ENCODE data around the gene FBXL16.
A peak's percentile ranks its signal among the peaks of the same experiment; 100 is the strongest.
"Not testable (repeated sequence)": the region's sequence is repeated elsewhere in the genome, so short reads cannot be mapped to it uniquely, and the experiment has no call there.

FBXL16 gene

GRCh38 chr16:714558-715476, 9.2 kb upstream of the FBXL16 start, which contains the start of gene METRN:
Gene METRN, plus strand, starts transcription at chr16:715118. Its CDS starts 172 bp downstream, at chr16:715290.
- peak within 1 kb of the TSS; percentile 43; the same call in 1 of the 2 replicates for H3K4me3 ChIP-seq (ENCODE audit: low read length)
- TF ChIP-seq ZNF274 (IDR thresholded peaks at IDR 0.05; ENCODE audit: low read depth, low read length): no peak

GRCh38 chr16:714079-714478, 8.5 kb upstream of the FBXL16 start:
- TF ChIP-seq ZNF274 (IDR thresholded peaks at IDR 0.05; ENCODE audit: low read depth, low read length): no peak
- H3K4me3 ChIP-seq (ENCODE audit: low read length): no peak overlapping the region

GRCh38 chr16:712740-713250, 7.2 kb upstream of the FBXL16 start:
- H3K4me3 ChIP-seq (ENCODE audit: low read length): not testable (repeated sequence)

- no peak for TF ChIP-seq ZNF274 (IDR thresholded peaks at IDR 0.05; ENCODE audit: low read depth, low read length)
- no peak overlapping the region for H3K4me3 ChIP-seq (ENCODE audit: low read length)
These were observed 6.1 kb upstream of the FBXL16 start for GRCh38 chr16:711548-712320.

- TF ChIP-seq ZNF274 (IDR thresholded peaks at IDR 0.05; ENCODE audit: low read depth, low read length): no peak
- H3K4me3 ChIP-seq (ENCODE audit: low read length): no peak overlapping the region
These were observed 5.5 kb upstream of the FBXL16 start for GRCh38 chr16:711084-711483.

GRCh38 chr16:710500-711075, 5.0 kb upstream of the FBXL16 start:
- no peak for TF ChIP-seq ZNF274 (IDR thresholded peaks at IDR 0.05; ENCODE audit: low read depth, low read length)
- no peak overlapping the region for H3K4me3 ChIP-seq (ENCODE audit: low read length)

- H3K4me3 ChIP-seq (ENCODE audit: low read length): no peak overlapping the region
- TF ChIP-seq ZNF274 (IDR thresholded peaks at IDR 0.05; ENCODE audit: low read depth, low read length): no peak
These were observed 4.2 kb upstream of the FBXL16 start for GRCh38 chr16:709566-710499.

GRCh38 chr16:708959-709358, 3.4 kb upstream of the FBXL16 start:
- TF ChIP-seq ZNF274 (IDR thresholded peaks at IDR 0.05; ENCODE audit: low read depth, low read length): no peak
- no peak overlapping the region for H3K4me3 ChIP-seq (ENCODE audit: low read length)

- no peak for TF ChIP-seq ZNF274 (IDR thresholded peaks at IDR 0.05; ENCODE audit: low read depth, low read length)
- H3K4me3 ChIP-seq (ENCODE audit: low read length): no peak overlapping the region
These were observed 2.4 kb upstream of the FBXL16 start for GRCh38 chr16:708019-708418.

GRCh38 chr16:707062-707538, 1.5 kb upstream of the FBXL16 start:
- no peak overlapping the region for H3K4me3 ChIP-seq (ENCODE audit: low read length)
- no peak for TF ChIP-seq ZNF274 (IDR thresholded peaks at IDR 0.05; ENCODE audit: low read depth, low read length)

- no peak for TF ChIP-seq ZNF274 (IDR thresholded peaks at IDR 0.05; ENCODE audit: low read depth, low read length)
- no peak overlapping the region for H3K4me3 ChIP-seq (ENCODE audit: low read length)
These were observed 824 bp upstream of the FBXL16 start for GRCh38 chr16:706189-707061.
